Liver (tissue), 9 donors: ENCODE measurements around the gene ADNP2. TPM values are rescaled to one million over a fixed set of nuclear protein-coding genes. Genes with fewer than 3 reads are reported as not detected.

Experiments
- DNase-seq: peaks from one replicate; pipeline ENCODE4 v3.0.0-alpha.2; 2017; ENCODE audit warnings: low spot score
- H3K27ac ChIP-seq, 2 donors: one replicate each; pipeline ENCODE4 v1.7.0; 2013; ENCODE audit warnings: inconsistent platforms in 2 of 2, low read length in 2 of 2, control low read depth in 1 of 2, low read depth in 1 of 2, mild to moderate bottlenecking in 1 of 2
- H3K27me3 ChIP-seq, 4 donors: one replicate each; pipeline versions ENCODE4 v1.6.1 to v1.7.0; 2013; ENCODE audit warnings: low read length in 3 of 4, inconsistent platforms in 1 of 4, mild to moderate bottlenecking in 1 of 4, moderate library complexity in 1 of 4; ENCODE audit not compliant: control insufficient read depth in 4 of 4, insufficient read depth in 4 of 4
- H3K36me3 ChIP-seq, 4 donors: one replicate each; pipeline versions ENCODE4 v1.6.1 to v1.7.0; 2013; ENCODE audit warnings: low read length in 3 of 4, mild to moderate bottlenecking in 3 of 4, low read depth in 1 of 4, moderate library complexity in 1 of 4; ENCODE audit not compliant: control insufficient read depth in 4 of 4, insufficient read depth in 3 of 4
- H3K4me1 ChIP-seq, 4 donors: one replicate each; pipeline versions ENCODE4 v1.6.1 to v1.7.0; 2013; ENCODE audit warnings: low read length in 3 of 4, mild to moderate bottlenecking in 3 of 4, moderate library complexity in 1 of 4; ENCODE audit not compliant: control insufficient read depth in 4 of 4, insufficient read depth in 4 of 4
- H3K4me3 ChIP-seq, 3 donors: one replicate each; pipeline versions ENCODE4 v1.6.1 to v1.7.0; 2013; ENCODE audit warnings: low read length in 3 of 3, control low read depth in 1 of 3, low read depth in 1 of 3, mild to moderate bottlenecking in 1 of 3
- H3K9ac ChIP-seq, 2 donors: one replicate each; pipeline ENCODE4 v1.7.0; 2013; ENCODE audit warnings: low read length in 2 of 2, mild to moderate bottlenecking in 2 of 2, moderate library complexity in 2 of 2, control low read depth in 1 of 2, low read depth in 1 of 2
- H3K9me3 ChIP-seq, 4 donors: one replicate each; pipeline versions ENCODE4 v1.6.1 to v1.7.0; 2013; ENCODE audit warnings: low read length in 3 of 4; ENCODE audit not compliant: control insufficient read depth in 4 of 4
- ATF3 ChIP-seq: IDR thresholded peaks from 2 replicates; pipeline ENCODE4 v1.6.1; 2016; ENCODE audit warnings: antibody characterized with exemption
- EGR1 ChIP-seq, 2 donors: IDR thresholded peaks; 2 replicates each; pipeline ENCODE4 v1.6.1; 2016 to 2018; ENCODE audit warnings: antibody characterized with exemption in 2 of 2, low read depth in 2 of 2
- FOXA1 ChIP-seq: IDR thresholded peaks from 2 replicates; pipeline ENCODE4 v1.6.1; 2016; ENCODE audit warnings: antibody characterized with exemption
- FOXA2 ChIP-seq: IDR thresholded peaks from 2 replicates; pipeline ENCODE4 v1.6.1; 2016; ENCODE audit warnings: antibody characterized with exemption
- GABPA ChIP-seq, 2 donors: IDR thresholded peaks in 1 of 2; conservative IDR thresholded peaks in 1 of 2; 2 replicates each; pipeline ENCODE4 v1.6.1; 2016; ENCODE audit warnings: antibody characterized with exemption in 2 of 2, mild to moderate bottlenecking in 1 of 2, moderate library complexity in 1 of 2
- HNF4A ChIP-seq, 2 donors: conservative IDR thresholded peaks; 2 replicates each; pipeline ENCODE4 v1.6.1; 2016; ENCODE audit warnings: antibody characterized with exemption in 2 of 2, mild to moderate bottlenecking in 2 of 2
- HNF4G ChIP-seq: IDR thresholded peaks from 2 replicates; pipeline ENCODE4 v1.6.1; 2016; ENCODE audit warnings: antibody characterized with exemption
- JUND ChIP-seq, 2 donors: IDR thresholded peaks; 2 replicates each; pipeline ENCODE4 v1.6.1; 2016; ENCODE audit warnings: antibody characterized with exemption in 2 of 2
- MAX ChIP-seq: IDR thresholded peaks from 2 replicates; pipeline ENCODE4 v1.6.1; 2016; ENCODE audit warnings: antibody characterized with exemption
- NR2F2 ChIP-seq: IDR thresholded peaks from 2 replicates; pipeline ENCODE4 v1.6.1; 2016; ENCODE audit warnings: antibody characterized with exemption
- RAD21 ChIP-seq, 2 donors: IDR thresholded peaks; 2 replicates each; pipeline ENCODE4 v1.6.1; 2016; ENCODE audit warnings: antibody characterized with exemption in 2 of 2, mild to moderate bottlenecking in 2 of 2
- REST ChIP-seq: IDR thresholded peaks from 2 replicates; pipeline ENCODE4 v1.6.1; 2016; ENCODE audit warnings: antibody characterized with exemption, mild to moderate bottlenecking
- RXRA ChIP-seq, 2 donors: IDR thresholded peaks; 2 replicates each; pipeline ENCODE4 v1.6.1; 2017 to 2018; ENCODE audit warnings: antibody characterized with exemption in 2 of 2, mild to moderate bottlenecking in 1 of 2
- SP1 ChIP-seq: IDR thresholded peaks from 2 replicates; pipeline ENCODE4 v1.6.1; 2018; ENCODE audit warnings: antibody characterized with exemption, mild to moderate bottlenecking
- TAF1 ChIP-seq: conservative IDR thresholded peaks from 2 replicates; pipeline ENCODE4 v1.6.1; 2016; ENCODE audit warnings: antibody characterized with exemption, mild to moderate bottlenecking
- YY1 ChIP-seq: IDR thresholded peaks from 2 replicates; pipeline ENCODE4 v1.6.1; 2016; ENCODE audit warnings: antibody characterized with exemption, mild to moderate bottlenecking
- WGBS: extraction: QIAGEN DNeasy Blood & Tissue Kit; methylation state at CpG from one replicate; pipeline ENCODE4 v1.1.7; 2013; 5-methylcytosine and 5-hydroxymethylcytosine counted together
- polyA plus RNA-seq, 2 donors: library from polyadenylated mRNA; stranded (reverse) in 1 of 2; unstranded in 1 of 2; fragments of 200-250 nt in 1 of 2; fragments of >200 nt in 1 of 2; fragmentation: Nextera tagmentation in 1 of 2; extraction: Ambion mirVana in 1 of 2; gene quantifications; one replicate each; pipeline versions ENCODE4 v1.2.1 to v1.2.3, GENCODE V29; 2013 to 2015
- total RNA-seq, 2 donors: library from RNA; depleted of rRNA; stranded (reverse); fragments of >200 nt; gene quantifications; one replicate each; pipeline ENCODE4 v1.2.3, GENCODE V29; 2014
- TF ChIP-seq, protein P1 (sequence below): IDR thresholded peaks from 2 replicates; pipeline ENCODE4 v1.6.1; 2016; ENCODE audit warnings: antibody characterized with exemption
- TF ChIP-seq, protein P2 (sequence below): fragments of 150-350 bp; IDR thresholded peaks from 2 replicates; pipeline ENCODE4 v1.5.1; 2017; ENCODE audit warnings: improper control_type of control experiment, low read depth, low read length; ENCODE audit not compliant: missing input control
- donor health status: healthy.
- donor health status: healthy.
- donor health status: healthy.
- donor health status: healthy.
- donor health status: healthy.

Gene ADNP2
- total and polyA plus RNA-seq, 4 donors: 2.7 to 9.9 (median 6.4) TPM

GRCh38 chr18:80097201-80097600 lies 11.9 kb upstream of the ADNP2 start:
- TF ChIP-seq NR2F2 (no peak), HNF4A (conservative IDR thresholded peaks at IDR 0.05) (no peak), EGR1 (IDR thresholded peaks at IDR 0.05; ENCODE audit: low read depth in 2 of 2) (no peak), SP1 (no peak), TAF1 (no peak), JUND (IDR thresholded peaks at IDR 0.05) (no peak), REST (no peak), RAD21 (IDR thresholded peaks at IDR 0.05) (no peak), MAX (no peak), ATF3 (no peak), FOXA1 (no peak), HNF4G (no peak), YY1 (no peak), RXRA (IDR thresholded peaks at IDR 0.05) (no peak), GABPA (IDR thresholded peaks at IDR 0.05 in 1 of 2, conservative IDR thresholded peaks at IDR 0.05 in 1 of 2) (no peak), FOXA2 (no peak)
- TF ChIP-seq, protein P1, sequence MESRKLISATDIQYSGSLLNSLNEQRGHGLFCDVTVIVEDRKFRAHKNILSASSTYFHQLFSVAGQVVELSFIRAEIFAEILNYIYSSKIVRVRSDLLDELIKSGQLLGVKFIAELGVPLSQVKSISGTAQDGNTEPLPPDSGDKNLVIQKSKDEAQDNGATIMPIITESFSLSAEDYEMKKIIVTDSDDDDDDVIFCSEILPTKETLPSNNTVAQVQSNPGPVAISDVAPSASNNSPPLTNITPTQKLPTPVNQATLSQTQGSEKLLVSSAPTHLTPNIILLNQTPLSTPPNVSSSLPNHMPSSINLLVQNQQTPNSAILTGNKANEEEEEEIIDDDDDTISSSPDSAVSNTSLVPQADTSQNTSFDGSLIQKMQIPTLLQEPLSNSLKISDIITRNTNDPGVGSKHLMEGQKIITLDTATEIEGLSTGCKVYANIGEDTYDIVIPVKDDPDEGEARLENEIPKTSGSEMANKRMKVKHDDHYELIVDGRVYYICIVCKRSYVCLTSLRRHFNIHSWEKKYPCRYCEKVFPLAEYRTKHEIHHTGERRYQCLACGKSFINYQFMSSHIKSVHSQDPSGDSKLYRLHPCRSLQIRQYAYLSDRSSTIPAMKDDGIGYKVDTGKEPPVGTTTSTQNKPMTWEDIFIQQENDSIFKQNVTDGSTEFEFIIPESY: no peak
- TF ChIP-seq, protein P2, sequence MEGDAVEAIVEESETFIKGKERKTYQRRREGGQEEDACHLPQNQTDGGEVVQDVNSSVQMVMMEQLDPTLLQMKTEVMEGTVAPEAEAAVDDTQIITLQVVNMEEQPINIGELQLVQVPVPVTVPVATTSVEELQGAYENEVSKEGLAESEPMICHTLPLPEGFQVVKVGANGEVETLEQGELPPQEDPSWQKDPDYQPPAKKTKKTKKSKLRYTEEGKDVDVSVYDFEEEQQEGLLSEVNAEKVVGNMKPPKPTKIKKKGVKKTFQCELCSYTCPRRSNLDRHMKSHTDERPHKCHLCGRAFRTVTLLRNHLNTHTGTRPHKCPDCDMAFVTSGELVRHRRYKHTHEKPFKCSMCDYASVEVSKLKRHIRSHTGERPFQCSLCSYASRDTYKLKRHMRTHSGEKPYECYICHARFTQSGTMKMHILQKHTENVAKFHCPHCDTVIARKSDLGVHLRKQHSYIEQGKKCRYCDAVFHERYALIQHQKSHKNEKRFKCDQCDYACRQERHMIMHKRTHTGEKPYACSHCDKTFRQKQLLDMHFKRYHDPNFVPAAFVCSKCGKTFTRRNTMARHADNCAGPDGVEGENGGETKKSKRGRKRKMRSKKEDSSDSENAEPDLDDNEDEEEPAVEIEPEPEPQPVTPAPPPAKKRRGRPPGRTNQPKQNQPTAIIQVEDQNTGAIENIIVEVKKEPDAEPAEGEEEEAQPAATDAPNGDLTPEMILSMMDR: no peak
- H3K9ac ChIP-seq: no peak overlapping the region
- H3K27ac ChIP-seq: no peak overlapping the region
- H3K36me3 ChIP-seq: no peaks in the 10 kb centered on the region
- 94% methylated on average over 9 of the region's 9 CpGs for WGBS
- H3K9me3 ChIP-seq: no peaks in the 10 kb centered on the region
- no peaks in the 10 kb centered on the region for H3K4me1 ChIP-seq
- no peaks in the 10 kb centered on the region for H3K27me3 ChIP-seq
- no peak for DNase-seq
- H3K4me3 ChIP-seq: no peak overlapping the region
